D721Med (cell line): ENCODE measurements around the gene PBX3.

Source experiments
- DNase-seq: peaks from one replicate; pipeline ENCODE4 v3.0.0; 2011; ENCODE audit warnings: low spot score; ENCODE audit not compliant: insufficient read length
- FAIRE-seq: peaks from 2 replicates; lab custom pipeline; 2011; peaks lifted over from hg19 to GRCh38; lab: Jason Lieb, UNC
- TF ChIP-seq, protein P1 (sequence below): IDR thresholded peaks from 2 replicates; pipeline ENCODE4 v1.5.1; 2012; ENCODE audit warnings: mild to moderate bottlenecking, control low read depth; ENCODE audit not compliant: insufficient read depth; ENCODE audit errors: missing control alignments

The PBX3 gene

DNA sequence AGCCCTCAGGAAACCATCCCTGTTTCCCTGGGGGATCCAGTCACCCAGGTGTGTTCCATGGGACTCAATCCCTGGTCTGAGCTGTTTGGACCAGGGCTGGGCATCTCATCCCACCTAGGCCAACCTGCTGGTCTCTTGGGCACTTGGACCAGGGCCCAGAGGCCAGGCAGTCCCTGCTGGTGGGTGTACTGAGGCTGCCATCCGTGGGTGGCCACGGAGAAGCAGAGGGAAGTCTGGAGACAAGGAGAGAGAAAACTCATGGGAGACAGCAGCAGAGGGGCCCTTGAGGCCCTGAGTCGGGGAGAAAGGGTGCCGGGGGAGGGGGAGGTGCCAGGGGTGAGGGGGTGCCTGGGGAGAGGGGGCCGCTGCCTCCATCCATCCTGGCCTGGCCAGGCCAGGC lies 247.8 kb downstream of the PBX3 start:
- DNase-seq, result no peak
- TF ChIP-seq, protein P1, sequence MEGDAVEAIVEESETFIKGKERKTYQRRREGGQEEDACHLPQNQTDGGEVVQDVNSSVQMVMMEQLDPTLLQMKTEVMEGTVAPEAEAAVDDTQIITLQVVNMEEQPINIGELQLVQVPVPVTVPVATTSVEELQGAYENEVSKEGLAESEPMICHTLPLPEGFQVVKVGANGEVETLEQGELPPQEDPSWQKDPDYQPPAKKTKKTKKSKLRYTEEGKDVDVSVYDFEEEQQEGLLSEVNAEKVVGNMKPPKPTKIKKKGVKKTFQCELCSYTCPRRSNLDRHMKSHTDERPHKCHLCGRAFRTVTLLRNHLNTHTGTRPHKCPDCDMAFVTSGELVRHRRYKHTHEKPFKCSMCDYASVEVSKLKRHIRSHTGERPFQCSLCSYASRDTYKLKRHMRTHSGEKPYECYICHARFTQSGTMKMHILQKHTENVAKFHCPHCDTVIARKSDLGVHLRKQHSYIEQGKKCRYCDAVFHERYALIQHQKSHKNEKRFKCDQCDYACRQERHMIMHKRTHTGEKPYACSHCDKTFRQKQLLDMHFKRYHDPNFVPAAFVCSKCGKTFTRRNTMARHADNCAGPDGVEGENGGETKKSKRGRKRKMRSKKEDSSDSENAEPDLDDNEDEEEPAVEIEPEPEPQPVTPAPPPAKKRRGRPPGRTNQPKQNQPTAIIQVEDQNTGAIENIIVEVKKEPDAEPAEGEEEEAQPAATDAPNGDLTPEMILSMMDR, result no peak
- no peak for FAIRE-seq

DNA sequence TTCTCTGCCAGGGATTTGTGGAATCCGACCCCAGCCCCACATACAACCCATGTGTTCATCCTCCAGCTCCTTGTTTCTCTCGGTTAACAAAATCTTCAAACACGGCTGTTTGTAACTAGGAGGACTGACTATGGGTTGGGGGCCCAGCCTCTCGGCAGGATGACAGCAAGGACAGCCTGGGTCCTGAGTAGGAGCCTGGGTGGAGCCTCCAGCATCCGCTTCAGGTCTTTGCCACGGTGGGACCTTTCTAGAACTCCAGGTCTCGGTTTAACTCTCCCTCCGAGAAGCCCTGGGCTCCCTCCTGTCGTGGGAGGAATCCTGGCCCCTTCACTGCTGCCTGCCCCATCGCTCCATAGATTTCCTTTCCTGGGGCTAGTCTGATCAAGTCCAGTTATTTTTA lies 248.5 kb downstream of the PBX3 start:
- TF ChIP-seq, protein P1, result no peak
- no peak for DNase-seq
- FAIRE-seq, result no peak

DNA sequence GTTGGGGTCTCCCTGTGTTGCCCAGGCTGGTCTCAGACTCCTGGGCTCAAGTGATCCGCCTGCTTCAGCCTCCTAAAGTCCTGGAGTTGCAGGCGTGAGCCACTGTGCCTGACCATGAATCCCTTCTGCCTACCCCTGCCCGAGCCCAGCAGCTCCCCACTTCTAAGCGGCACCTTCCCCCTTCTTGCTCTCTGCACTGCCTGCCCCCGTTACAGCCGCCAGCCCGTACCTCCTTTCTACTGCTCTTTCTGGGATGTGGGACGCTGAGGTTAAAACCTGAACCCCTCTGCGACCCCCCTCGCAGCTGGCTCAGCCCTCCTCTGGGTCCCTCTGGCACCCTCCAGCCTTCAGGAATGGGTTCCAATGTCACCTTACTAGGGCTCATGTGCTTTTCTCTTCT lies 249.6 kb downstream of the PBX3 start:
- FAIRE-seq, result no peak
- TF ChIP-seq, protein P1, result no peak
- DNase-seq, result no peak

DNA sequence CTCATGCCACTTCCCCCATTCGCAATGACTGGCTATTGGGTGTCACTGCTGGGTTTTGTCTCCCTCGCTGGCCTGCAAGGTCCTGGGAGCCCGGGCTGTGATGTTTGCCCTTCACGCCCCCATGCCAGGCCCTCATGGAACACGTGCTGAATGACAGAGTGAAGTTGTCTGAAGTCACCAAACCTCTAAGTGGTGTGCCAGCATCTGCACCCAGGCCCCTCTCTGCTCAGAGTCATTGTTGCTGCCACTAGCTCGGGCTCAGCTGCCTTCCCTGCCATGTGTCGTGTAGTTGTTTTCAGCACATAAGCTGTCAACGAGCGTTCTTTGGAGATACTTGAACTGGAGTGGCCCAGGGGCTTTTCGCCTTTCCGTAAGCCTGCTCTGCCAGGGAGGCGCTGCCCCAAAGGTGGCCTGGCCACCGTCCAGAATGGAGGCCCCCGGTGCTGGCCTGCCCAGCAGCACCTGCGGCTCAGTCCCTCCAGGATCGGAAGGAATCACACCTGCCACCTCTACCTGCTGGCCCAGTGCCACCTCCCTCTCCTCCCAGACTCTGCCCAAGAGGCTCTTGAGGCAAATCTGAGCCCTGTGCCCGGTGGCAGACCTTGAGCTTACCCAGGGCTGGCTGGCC lies 250.1 kb downstream of the PBX3 start:
- TF ChIP-seq, protein P1, result no peak
- DNase-seq, result no peak
- FAIRE-seq, result no peak

DNA sequence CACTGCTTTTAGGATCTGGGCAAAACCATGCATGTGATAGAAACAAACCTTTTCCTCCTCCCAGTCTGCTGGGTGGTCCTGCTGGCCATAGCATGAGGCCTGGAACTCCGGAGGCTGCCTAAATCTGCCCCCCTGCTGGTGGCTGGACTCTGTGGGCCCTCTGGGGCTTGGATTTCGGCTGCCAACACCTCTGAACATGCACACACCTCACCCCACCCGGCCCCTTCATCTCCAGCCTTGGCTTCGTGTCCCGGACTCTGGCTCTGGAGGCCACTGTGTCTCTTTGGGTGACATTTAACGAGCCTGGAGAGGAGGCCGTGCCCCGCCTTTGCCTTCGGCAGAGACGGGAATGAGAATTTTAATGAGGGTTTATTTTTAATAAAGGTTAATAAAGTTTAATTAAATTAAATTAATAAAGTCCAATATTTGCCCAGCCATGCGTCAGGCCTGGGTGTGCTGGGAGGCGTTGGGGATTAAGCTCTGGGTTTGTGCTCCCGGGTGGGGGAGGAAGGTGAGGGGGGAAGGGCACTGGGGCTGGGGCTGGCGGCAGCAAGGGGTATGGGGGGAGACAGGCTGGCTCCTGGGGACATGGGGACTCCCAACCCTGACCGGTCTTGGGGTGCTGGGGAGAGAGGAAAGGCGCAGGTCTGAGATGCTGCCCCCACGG lies 251.8 kb downstream of the PBX3 start:
- no peak for DNase-seq
- no peak for FAIRE-seq
- TF ChIP-seq, protein P1, result no peak

DNA sequence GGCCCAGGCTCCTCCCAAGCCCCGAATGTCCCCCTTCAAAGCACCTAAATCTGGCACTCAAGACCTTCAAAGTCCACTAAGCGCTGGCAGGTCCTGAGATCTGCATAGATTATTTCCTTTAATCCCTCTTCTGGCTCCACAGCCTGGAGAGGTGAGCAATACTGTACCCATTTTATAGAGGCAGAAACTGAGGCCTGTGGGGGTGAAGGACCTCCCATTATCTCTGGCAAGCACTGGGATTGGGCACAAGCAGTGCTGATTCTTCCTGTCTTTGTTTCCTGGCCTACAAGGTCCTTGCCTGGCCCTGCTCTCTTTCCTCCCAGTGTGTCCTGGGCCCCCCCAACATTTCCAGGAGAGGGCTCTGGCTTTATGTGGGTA lies 252.3 kb downstream of the PBX3 start:
- DNase-seq (no peak), FAIRE-seq (no peak)
- TF ChIP-seq, protein P1, result no peak

DNA sequence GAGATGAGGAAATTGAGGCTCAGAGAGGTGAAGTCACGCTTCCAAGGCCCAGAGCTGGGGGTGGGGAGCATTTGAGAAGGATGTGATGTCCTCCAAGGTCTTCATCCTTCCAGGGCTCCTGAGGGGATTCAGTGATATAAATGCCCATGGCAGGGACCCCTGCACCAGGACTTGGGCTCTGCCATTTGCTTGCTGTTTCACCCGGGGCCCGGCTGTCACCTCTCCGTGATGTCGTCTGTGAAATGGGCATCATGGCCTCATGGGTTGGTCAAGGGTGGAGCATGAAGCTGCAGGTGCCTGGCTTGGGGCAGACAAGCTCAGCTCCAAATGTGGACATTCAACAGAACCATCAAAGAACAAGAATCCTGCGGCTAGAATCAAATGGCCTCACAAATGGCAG lies 253.1 kb downstream of the PBX3 start:
- DNase-seq (no peak), FAIRE-seq (no peak)
- TF ChIP-seq, protein P1, result no peak
